Measurements from ENCODE around the gene MAOB.

DNA sequence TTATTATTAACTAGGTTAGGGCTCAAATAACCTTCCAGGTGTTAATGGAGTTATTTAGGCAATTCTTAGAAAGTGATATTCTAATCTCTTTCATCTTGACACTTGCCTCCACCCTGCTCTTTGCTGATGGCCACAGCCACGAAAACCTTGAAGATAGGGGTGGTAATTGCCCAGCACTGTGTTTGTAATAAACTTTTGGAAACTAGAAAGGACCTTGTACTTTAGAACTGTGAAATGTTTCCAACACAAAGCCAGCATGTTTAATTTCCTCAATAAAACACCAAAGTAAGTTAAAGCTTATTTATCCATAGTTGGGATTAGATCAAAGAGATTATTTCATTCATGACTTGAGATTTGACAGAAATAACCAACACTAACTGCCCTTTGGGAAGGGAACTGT is 147.8 kb downstream of the MAOB start:
- TF ChIP-seq ZNF124 (CRISPR knock-in tag; IDR thresholded peaks at IDR 0.05) (no peak), ARNT (IDR thresholded peaks at IDR 0.05) (no peak), ZNF232 (CRISPR knock-in tag; IDR thresholded peaks at IDR 0.05) (no peak), MCM7 (IDR thresholded peaks at IDR 0.05) (no peak), PPARD (CRISPR knock-in tag; IDR thresholded peaks at IDR 0.05) (no peak), ZBTB2 (IDR thresholded peaks at IDR 0.05) (no peak), ZBTB1 (CRISPR knock-in tag; IDR thresholded peaks at IDR 0.05; ENCODE audit: borderline replicate concordance, low read depth) (no peak), PHF8 (IDR thresholded peaks at IDR 0.05; ENCODE audit: borderline replicate concordance, low read length) (no peak), TEAD1 (CRISPR knock-in tag; IDR thresholded peaks at IDR 0.05) (no peak), ZNF436 (CRISPR knock-in tag; IDR thresholded peaks at IDR 0.05) (no peak), CAMTA2 (CRISPR knock-in tag; conservative IDR thresholded peaks at IDR 0.05) (no peak), RBM22 (IDR thresholded peaks at IDR 0.05; ENCODE audit: low read depth, low read length, poor library complexity, severe bottlenecking) (no peak)
- TF ChIP-seq, protein P1, sequence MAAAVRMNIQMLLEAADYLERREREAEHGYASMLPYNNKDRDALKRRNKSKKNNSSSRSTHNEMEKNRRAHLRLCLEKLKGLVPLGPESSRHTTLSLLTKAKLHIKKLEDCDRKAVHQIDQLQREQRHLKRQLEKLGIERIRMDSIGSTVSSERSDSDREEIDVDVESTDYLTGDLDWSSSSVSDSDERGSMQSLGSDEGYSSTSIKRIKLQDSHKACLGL (CRISPR knock-in tag; IDR thresholded peaks at IDR 0.05; ENCODE audit: borderline replicate concordance, poor library complexity, severe bottlenecking), result no peak

Data from K562 (cell line).